HL-60 (cell line): Measurements from ENCODE around the gene PFN4.

ENCODE experiments used
- DNase-seq, 2 experiments: peaks; one replicate each; pipeline ENCODE4 v3.0.0-alpha.2; 2010 to 2020; ENCODE audit warnings: low read depth in 1 of 2, low spot score in 1 of 2
- H3K27ac ChIP-seq: fragments of 250-450 bp; sonication (Bioruptor Pico); replicated peaks from 2 replicates; pipeline ENCODE4 v1.5.1; 2020; ENCODE audit warnings: mild to moderate bottlenecking, moderate library complexity
- H3K27me3 ChIP-seq: fragments of 250-450 bp; sonication (Bioruptor Pico); 2 replicates; pipeline ENCODE4 v1.5.1; 2021; ENCODE audit warnings: mild to moderate bottlenecking, moderate library complexity; ENCODE audit not compliant: insufficient read depth, poor library complexity, severe bottlenecking
- H3K4me3 ChIP-seq: replicated peaks from 2 replicates; pipeline ENCODE4 v1.5.1; 2011; ENCODE audit warnings: mild to moderate bottlenecking, control low read depth, low read length; ENCODE audit not compliant: insufficient read depth
- GABPA ChIP-seq: IDR thresholded peaks from 2 replicates; pipeline ENCODE4 v1.6.1; 2012; ENCODE audit warnings: low read depth
- POLR2AphosphoS5 ChIP-seq: IDR thresholded peaks from 2 replicates; pipeline ENCODE4 v1.6.1; 2012; ENCODE audit warnings: low read depth
- SPI1 ChIP-seq: IDR thresholded peaks from 2 replicates; pipeline ENCODE4 v1.6.1; 2012; ENCODE audit warnings: low read depth, mild to moderate bottlenecking, borderline replicate concordance
- TF ChIP-seq, protein P1 (sequence below): IDR thresholded peaks from one replicate; pipeline ENCODE4 v1.5.1; 2011; ENCODE audit warnings: low read length, control low read depth, inconsistent platforms; ENCODE audit not compliant: insufficient read depth
- TF ChIP-seq, protein P2 (sequence below): IDR thresholded peaks from 2 replicates; pipeline ENCODE4 v1.6.1; 2012; ENCODE audit warnings: low read depth; ENCODE audit not compliant: insufficient replicate concordance

Gene PFN4

DNA sequence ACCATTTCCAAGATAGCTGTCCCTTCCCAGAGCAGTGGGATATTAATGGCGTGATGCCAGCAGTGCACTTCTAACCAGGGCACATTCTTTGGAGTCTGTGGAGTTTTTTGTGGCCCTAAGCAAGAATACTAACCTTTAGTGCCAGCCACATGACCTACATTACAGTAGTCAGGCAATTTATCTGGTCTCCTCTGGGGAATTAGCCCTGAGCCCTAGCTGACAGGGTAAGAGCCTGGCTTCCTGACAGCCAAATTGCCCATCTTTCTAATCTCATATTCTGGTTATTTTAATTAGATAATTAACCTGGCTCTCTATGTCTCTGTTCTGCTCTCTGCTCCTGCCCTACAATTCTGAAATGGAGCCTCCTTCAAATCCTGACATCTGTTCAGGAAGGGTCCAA lies 5.2 kb downstream of the PFN4 start:
- Histone ChIP-seq H3K27me3 (no peaks in the 10 kb centered on the region), H3K27ac (no peak overlapping the region), H3K4me3 (no peak overlapping the region)
- TF ChIP-seq GABPA, result no peak
- TF ChIP-seq, protein P1, sequence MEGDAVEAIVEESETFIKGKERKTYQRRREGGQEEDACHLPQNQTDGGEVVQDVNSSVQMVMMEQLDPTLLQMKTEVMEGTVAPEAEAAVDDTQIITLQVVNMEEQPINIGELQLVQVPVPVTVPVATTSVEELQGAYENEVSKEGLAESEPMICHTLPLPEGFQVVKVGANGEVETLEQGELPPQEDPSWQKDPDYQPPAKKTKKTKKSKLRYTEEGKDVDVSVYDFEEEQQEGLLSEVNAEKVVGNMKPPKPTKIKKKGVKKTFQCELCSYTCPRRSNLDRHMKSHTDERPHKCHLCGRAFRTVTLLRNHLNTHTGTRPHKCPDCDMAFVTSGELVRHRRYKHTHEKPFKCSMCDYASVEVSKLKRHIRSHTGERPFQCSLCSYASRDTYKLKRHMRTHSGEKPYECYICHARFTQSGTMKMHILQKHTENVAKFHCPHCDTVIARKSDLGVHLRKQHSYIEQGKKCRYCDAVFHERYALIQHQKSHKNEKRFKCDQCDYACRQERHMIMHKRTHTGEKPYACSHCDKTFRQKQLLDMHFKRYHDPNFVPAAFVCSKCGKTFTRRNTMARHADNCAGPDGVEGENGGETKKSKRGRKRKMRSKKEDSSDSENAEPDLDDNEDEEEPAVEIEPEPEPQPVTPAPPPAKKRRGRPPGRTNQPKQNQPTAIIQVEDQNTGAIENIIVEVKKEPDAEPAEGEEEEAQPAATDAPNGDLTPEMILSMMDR, result no peak
- TF ChIP-seq, protein P2, sequence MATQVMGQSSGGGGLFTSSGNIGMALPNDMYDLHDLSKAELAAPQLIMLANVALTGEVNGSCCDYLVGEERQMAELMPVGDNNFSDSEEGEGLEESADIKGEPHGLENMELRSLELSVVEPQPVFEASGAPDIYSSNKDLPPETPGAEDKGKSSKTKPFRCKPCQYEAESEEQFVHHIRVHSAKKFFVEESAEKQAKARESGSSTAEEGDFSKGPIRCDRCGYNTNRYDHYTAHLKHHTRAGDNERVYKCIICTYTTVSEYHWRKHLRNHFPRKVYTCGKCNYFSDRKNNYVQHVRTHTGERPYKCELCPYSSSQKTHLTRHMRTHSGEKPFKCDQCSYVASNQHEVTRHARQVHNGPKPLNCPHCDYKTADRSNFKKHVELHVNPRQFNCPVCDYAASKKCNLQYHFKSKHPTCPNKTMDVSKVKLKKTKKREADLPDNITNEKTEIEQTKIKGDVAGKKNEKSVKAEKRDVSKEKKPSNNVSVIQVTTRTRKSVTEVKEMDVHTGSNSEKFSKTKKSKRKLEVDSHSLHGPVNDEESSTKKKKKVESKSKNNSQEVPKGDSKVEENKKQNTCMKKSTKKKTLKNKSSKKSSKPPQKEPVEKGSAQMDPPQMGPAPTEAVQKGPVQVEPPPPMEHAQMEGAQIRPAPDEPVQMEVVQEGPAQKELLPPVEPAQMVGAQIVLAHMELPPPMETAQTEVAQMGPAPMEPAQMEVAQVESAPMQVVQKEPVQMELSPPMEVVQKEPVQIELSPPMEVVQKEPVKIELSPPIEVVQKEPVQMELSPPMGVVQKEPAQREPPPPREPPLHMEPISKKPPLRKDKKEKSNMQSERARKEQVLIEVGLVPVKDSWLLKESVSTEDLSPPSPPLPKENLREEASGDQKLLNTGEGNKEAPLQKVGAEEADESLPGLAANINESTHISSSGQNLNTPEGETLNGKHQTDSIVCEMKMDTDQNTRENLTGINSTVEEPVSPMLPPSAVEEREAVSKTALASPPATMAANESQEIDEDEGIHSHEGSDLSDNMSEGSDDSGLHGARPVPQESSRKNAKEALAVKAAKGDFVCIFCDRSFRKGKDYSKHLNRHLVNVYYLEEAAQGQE, result no peak
- DNase-seq, result no peak

DNA sequence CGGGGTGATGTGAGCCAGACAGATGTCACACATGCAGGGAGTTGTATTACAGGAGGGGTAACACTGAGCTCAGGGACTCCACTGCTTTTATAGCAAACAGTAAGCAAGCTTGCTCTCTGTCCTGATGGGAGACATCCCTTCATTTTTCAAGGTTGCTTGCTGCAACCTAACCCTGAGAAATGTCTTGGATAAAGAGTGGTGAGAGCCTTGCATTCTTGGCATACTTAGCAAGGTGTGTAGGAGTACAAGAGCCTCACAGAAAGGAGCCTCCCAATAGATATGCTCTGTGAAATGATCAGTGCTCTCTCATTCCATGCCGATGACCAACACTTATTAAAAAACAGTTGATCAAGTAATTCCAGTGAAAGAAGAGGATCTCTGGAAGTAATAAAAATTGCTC lies 8.1 kb downstream of the PFN4 start:
- Histone ChIP-seq H3K27ac (no peak overlapping the region), H3K27me3 (no peaks in the 10 kb centered on the region), H3K4me3 (no peak overlapping the region)
- DNase-seq, result no peak
- TF ChIP-seq GABPA, result no peak
- TF ChIP-seq, protein P1, result no peak
- TF ChIP-seq, protein P2, result no peak
- TF ChIP-seq POLR2AphosphoS5, result no peak
- TF ChIP-seq SPI1, result no peak

DNA sequence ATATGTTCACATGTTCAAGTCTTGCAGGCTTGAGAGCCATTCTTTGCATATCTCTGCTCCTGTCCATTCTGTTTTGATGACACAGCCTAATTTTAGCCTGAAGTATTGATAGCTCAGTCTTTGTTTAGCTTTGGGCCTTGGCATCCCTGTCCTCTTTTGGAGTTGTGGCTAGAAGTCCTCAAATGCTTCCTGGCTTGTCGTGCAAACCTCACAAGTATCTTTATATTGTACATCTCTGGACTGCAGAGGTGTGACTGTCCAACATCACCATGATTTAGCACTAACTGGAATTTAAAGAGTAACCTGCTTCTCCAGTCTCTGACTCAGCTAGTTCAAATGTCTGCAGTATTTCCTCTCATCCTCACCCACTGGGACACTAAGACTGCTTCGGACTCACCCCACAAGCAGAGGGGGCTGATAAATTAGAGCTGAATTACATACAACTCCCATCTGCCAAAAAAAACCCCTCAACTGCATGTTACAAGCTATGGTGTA lies 11.7 kb downstream of the PFN4 start:
- Histone ChIP-seq H3K27me3 (no peaks in the 10 kb centered on the region), H3K4me3 (no peak overlapping the region), H3K27ac (no peak overlapping the region)
- no peak for DNase-seq
- TF ChIP-seq, protein P2, result no peak
- TF ChIP-seq, protein P1, result no peak
- no peak for TF ChIP-seq GABPA
- no peak for TF ChIP-seq SPI1
- TF ChIP-seq POLR2AphosphoS5, result no peak
